HCT116 (cell line): ENCODE data around the gene LIM2. TPM values are rescaled to one million over a fixed set of nuclear protein-coding genes. Genes with fewer than 3 reads are reported as not detected.

Source experiments
- ATAC-seq: fragments of 200-7000 bp; cut with Tn5 transposase; 2 replicates; pipeline ENCODE4 v1.9.1; 2020; ENCODE audit warnings: mild to moderate bottlenecking, moderate library complexity
- BruUV-seq: library from RNA; stranded (reverse); fragments of 400-500 nt; replicated peaks from 2 replicates; lab custom pipeline; 2021; lab: Mats Ljungman, UMichigan
- CTCF ChIA-PET: fragments of 300-600 bp; sonication (Branson Sonifier 250); formaldehyde crosslinking; loops from one replicate; lab custom pipeline; 2021; ENCODE audit warnings: antibody characterized with exemption; lab: Charles Lee
- POLR2A ChIA-PET: fragments of 300-600, 350-600 bp; sonication (Branson Sonifier 250); formaldehyde crosslinking; loops from one replicate; lab custom pipeline; 2021; ENCODE audit warnings: antibody characterized with exemption; lab: Charles Lee
- RAD21 ChIA-PET, 2 experiments: fragments of 300-600 bp; sonication (Branson Sonifier 250); formaldehyde crosslinking; loops; one replicate each; lab custom pipeline; 2023; ENCODE audit warnings: low total read pairs in 2 of 2; ENCODE audit not compliant: uncharacterized antibody in 2 of 2, unreplicated experiment in 2 of 2, low non-redundant PET in 1 of 2; lab: Charles Lee
- DNase-seq: peaks from one replicate; pipeline ENCODE4 v3.0.0-alpha.2; 2010; ENCODE audit warnings: low read depth, low spot score
- H2AFZ ChIP-seq: fragments of 200-600 bp; shearing (Covaris generic), sonication (generic); 2 replicates; pipeline ENCODE4 v1.6.1; 2017; ENCODE audit warnings: low read depth, mixed run types, mixed read lengths, antibody characterized with exemption, low read length; ENCODE audit not compliant: poor library complexity, severe bottlenecking
- H3K27ac ChIP-seq: 2 replicates; pipeline ENCODE4 v1.5.1; 2012; ENCODE audit warnings: low read depth, low read length
- H3K27me3 ChIP-seq: fragments of 200-600 bp; sonication (generic); 2 replicates; pipeline ENCODE4 v1.6.1; 2016; ENCODE audit warnings: mixed run types, low read length, mixed read lengths; ENCODE audit not compliant: insufficient read depth
- H3K36me3 ChIP-seq, 2 experiments: fragments of 200-500 bp in 1 of 2; fragments of 200-600 bp in 1 of 2; sonication (Bioruptor generic) in 1 of 2; sonication (generic) in 1 of 2; 2 replicates each; pipeline versions ENCODE4 v1.5.1 to v1.6.1; 2014 to 2016; ENCODE audit warnings: low read length in 2 of 2, inconsistent platforms in 1 of 2, mixed read lengths in 1 of 2, mixed run types in 1 of 2; ENCODE audit not compliant: insufficient read depth in 2 of 2, control insufficient read depth in 1 of 2
- H3K4me1 ChIP-seq, 2 experiments: fragments of 200-600 bp in 1 of 2; sonication (generic) in 1 of 2; 2 replicates each; pipeline versions ENCODE4 v1.5.1 to v1.6.1; 2012 to 2017; ENCODE audit warnings: low read length in 2 of 2, inconsistent platforms in 1 of 2, mild to moderate bottlenecking in 1 of 2, mixed read lengths in 1 of 2, mixed run types in 1 of 2, moderate library complexity in 1 of 2; ENCODE audit not compliant: insufficient read depth in 2 of 2, control insufficient read depth in 1 of 2
- H3K4me2 ChIP-seq: fragments of 200-600 bp; sonication (generic); 2 replicates; pipeline ENCODE4 v1.6.1; 2017; ENCODE audit warnings: mixed run types, low read length, mixed read lengths
- H3K4me3 ChIP-seq, 2 experiments: fragments of 200-600 bp in 1 of 2; sonication (generic) in 1 of 2; replicated peaks in 1 of 2; 2 replicates each; pipeline ENCODE4 v1.5.1; 2011 to 2016; ENCODE audit warnings: low read length in 2 of 2, control low read depth in 1 of 2, low read depth in 1 of 2, mild to moderate bottlenecking in 1 of 2, mixed read lengths in 1 of 2, mixed run types in 1 of 2
- H3K79me2 ChIP-seq: fragments of 200-600 bp; sonication (generic); 2 replicates; pipeline ENCODE4 v1.6.1; 2017; ENCODE audit warnings: mild to moderate bottlenecking, mixed run types, low read length, moderate library complexity, mixed read lengths; ENCODE audit not compliant: insufficient read depth
- H3K9ac ChIP-seq: fragments of 200-600 bp; sonication (generic); 2 replicates; pipeline ENCODE4 v1.6.1; 2016; ENCODE audit warnings: low read length, mixed read lengths
- H3K9me2 ChIP-seq: fragments of 200-600 bp; sonication (generic), shearing (Covaris generic); 2 replicates; pipeline ENCODE4 v1.6.1; 2017; ENCODE audit warnings: mixed run types, mild to moderate bottlenecking, moderate library complexity; ENCODE audit not compliant: insufficient read depth
- H3K9me3 ChIP-seq, 2 experiments: fragments of 200-500 bp in 1 of 2; fragments of 200-600 bp in 1 of 2; sonication (Bioruptor generic) in 1 of 2; sonication (generic) in 1 of 2; 2 replicates each; pipeline ENCODE4 v1.6.1; 2014 to 2017; ENCODE audit warnings: low read length in 2 of 2, mixed read lengths in 2 of 2, inconsistent platforms in 1 of 2, low read depth in 1 of 2, mild to moderate bottlenecking in 1 of 2, mixed run types in 1 of 2, moderate library complexity in 1 of 2; ENCODE audit not compliant: control insufficient read depth in 1 of 2, insufficient read depth in 1 of 2
- H4K20me1 ChIP-seq: fragments of 200-600 bp; sonication (generic), shearing (Covaris generic); 2 replicates; pipeline ENCODE4 v1.6.1; 2017; ENCODE audit warnings: mixed run types, mild to moderate bottlenecking, moderate library complexity; ENCODE audit not compliant: insufficient read depth
- CBX3 ChIP-seq: IDR thresholded peaks from 2 replicates; pipeline ENCODE4 v1.6.1; 2012; ENCODE audit warnings: low read depth
- CTCF ChIP-seq, 3 experiments: fragments of 200-600 bp in 1 of 3; sonication (generic) in 1 of 3; IDR thresholded peaks in 2 of 3; conservative IDR thresholded peaks in 1 of 3; 2 replicates each; pipeline ENCODE4 v1.5.1; 2012 to 2017; ENCODE audit warnings: low read depth in 2 of 3, low read length in 2 of 3, antibody characterized with exemption in 1 of 3, borderline replicate concordance in 1 of 3, control low read depth in 1 of 3, mild to moderate bottlenecking in 1 of 3, mixed read lengths in 1 of 3, mixed run types in 1 of 3, moderate library complexity in 1 of 3; ENCODE audit not compliant: insufficient read depth in 1 of 3
- ELF1 ChIP-seq: IDR thresholded peaks from 2 replicates; pipeline ENCODE4 v1.6.1; 2012; ENCODE audit warnings: low read depth, borderline replicate concordance
- EZH2 ChIP-seq: fragments of 200-600 bp; sonication (generic); IDR thresholded peaks from 2 replicates; pipeline ENCODE4 v1.6.1; 2017; ENCODE audit warnings: antibody characterized with exemption, mixed run types
- EZH2phosphoT487 ChIP-seq: fragments of 200-600 bp; IDR thresholded peaks from 2 replicates; pipeline ENCODE4 v1.6.1; 2018; ENCODE audit warnings: antibody characterized with exemption, borderline replicate concordance
- FOSL1 ChIP-seq: IDR thresholded peaks from 2 replicates; pipeline ENCODE4 v1.6.1; 2012; ENCODE audit warnings: low read depth
- JUND ChIP-seq: IDR thresholded peaks from 2 replicates; pipeline ENCODE4 v1.6.1; 2012
- MAX ChIP-seq: IDR thresholded peaks from 2 replicates; pipeline ENCODE4 v1.6.1; 2012
- POLR2A ChIP-seq: IDR thresholded peaks from 2 replicates; pipeline ENCODE4 v1.7.0; 2011; ENCODE audit warnings: borderline replicate concordance; ENCODE audit not compliant: insufficient read depth, insufficient read length; ENCODE audit errors: extremely low read depth
- POLR2AphosphoS5 ChIP-seq: IDR thresholded peaks from 2 replicates; pipeline ENCODE4 v1.6.1; 2011; ENCODE audit warnings: mild to moderate bottlenecking, low read depth, low read length, moderate library complexity
- REST ChIP-seq: IDR thresholded peaks from 2 replicates; pipeline ENCODE4 v1.6.1; 2012; ENCODE audit warnings: low read depth
- SIN3A ChIP-seq: IDR thresholded peaks from 2 replicates; pipeline ENCODE4 v1.6.1; 2012; ENCODE audit warnings: low read depth
- SRF ChIP-seq: IDR thresholded peaks from 2 replicates; pipeline ENCODE4 v1.6.1; 2012; ENCODE audit warnings: low read depth
- YY1 ChIP-seq: IDR thresholded peaks from 2 replicates; pipeline ENCODE4 v1.6.1; 2011; ENCODE audit warnings: low read length, low read depth, moderate library complexity, mild to moderate bottlenecking; ENCODE audit not compliant: insufficient replicate concordance; ENCODE audit errors: extremely low read depth
- ZFX ChIP-seq: fragments of 450-650 bp; IDR thresholded peaks from 2 replicates; pipeline ENCODE4 v1.6.1; 2017
- ZNF274 ChIP-seq: fragments of 200-500 bp; sonication (Bioruptor generic); IDR thresholded peaks from 2 replicates; pipeline ENCODE4 v1.6.1; 2014; ENCODE audit warnings: mild to moderate bottlenecking, low read depth, low read length, inconsistent platforms
- intact Hi-C: fragments of 100-400 bp; cut with micrococcal nuclease; formaldehyde crosslinking; loops from 2 replicates; pipeline ENCODE4 v1.10.0; 2022
- total RNA-seq: library from RNA; stranded (reverse); gene quantifications from one replicate; pipeline ENCODE4 v1.2.1, GENCODE V29; 2021; ENCODE audit not compliant: unreplicated experiment

Gene LIM2
- total RNA-seq, 1 experiment from 2014 or later, result not detected

- no peak overlapping the region for H2AFZ ChIP-seq
- no peak overlapping the region for H3K4me2 ChIP-seq
- ChIA-PET RAD21 (interaction anchor here in 1 of 2 experiments (0.6 kb wide), 1 partner anchor 101 kb away, joined by 3 read pairs; no protein-coding TSS in a partner anchor), POLR2A (no interaction called here), CTCF (interaction anchor here (1.4 kb wide), 1 partner anchor 12 kb away, joined by 4 read pairs; no protein-coding TSS in a partner anchor)
- no peaks in the 10 kb centered on the region for H3K4me1 ChIP-seq
- H3K9me3 ChIP-seq, result no peaks in the 10 kb centered on the region
- no peak overlapping the region for H3K27ac ChIP-seq
- no peak overlapping the region for H3K9ac ChIP-seq
- no peaks in the 10 kb centered on the region for H4K20me1 ChIP-seq
- TF ChIP-seq SRF, result no peak
- TF ChIP-seq MAX, result no peak
- no peak for TF ChIP-seq ZNF274
- no peak for TF ChIP-seq POLR2AphosphoS5
- no peak for TF ChIP-seq EZH2phosphoT487
- no peak for TF ChIP-seq JUND
- no peak for TF ChIP-seq SIN3A
- TF ChIP-seq REST, result no peak
- TF ChIP-seq YY1, result no peak
- no peak for TF ChIP-seq CBX3
- TF ChIP-seq FOSL1, result no peak
- no peak for TF ChIP-seq ZFX
- no peak for TF ChIP-seq CTCF (IDR thresholded peaks at IDR 0.05 in 2 of 3, conservative IDR thresholded peaks at IDR 0.05 in 1 of 3; ENCODE audit: borderline replicate concordance in 1 of 3, insufficient read depth in 1 of 3, low read depth in 2 of 3, low read length in 2 of 3)
- no peak for TF ChIP-seq POLR2A
- no peak for TF ChIP-seq EZH2
- no peak for TF ChIP-seq ELF1
- peaks cover 37% of the 10 kb centered on the region for H3K27me3 ChIP-seq
- no peaks in the 10 kb centered on the region for H3K36me3 ChIP-seq
- no peaks in the 10 kb centered on the region for H3K79me2 ChIP-seq
- DNase-seq, result no peak
- intact Hi-C loops, result no loop called here
- no peak overlapping the region for H3K4me3 ChIP-seq
- no peaks in the 10 kb centered on the region for H3K9me2 ChIP-seq
- no peak for ATAC-seq
- BruUV-seq, result no TSS peak
Measured at GRCh38 chr19:51434456-51434855, 46.7 kb upstream of the LIM2 start.
